RWPE2 (cell line): ENCODE data around the gene RMND5B.
A peak's percentile ranks its signal among the peaks of the same experiment; 100 is the strongest.
"Not testable (repeated sequence)": the region's sequence is repeated elsewhere in the genome, so short reads cannot be mapped to it uniquely, and the experiment has no call there.

Source experiments
- ATAC-seq: fragments of 200-7000 bp; cut with Tn5 transposase; 3 replicates; pipeline ENCODE4 v1.9.1; 2021; ENCODE audit warnings: low read depth
- DNase-seq: peaks from one replicate; pipeline ENCODE4 v3.0.0-alpha.2; 2020; ENCODE audit warnings: low spot score
- H3K27ac ChIP-seq: fragments of 450-650 bp; 2 replicates; pipeline ENCODE4 v1.5.1; 2017; ENCODE audit warnings: mild to moderate bottlenecking; ENCODE audit not compliant: poor library complexity, severe bottlenecking
- H3K27me3 ChIP-seq: fragments of 250-450 bp; sonication (Bioruptor Pico); 2 replicates; pipeline ENCODE4 v1.5.1; 2021; ENCODE audit warnings: mild to moderate bottlenecking, moderate library complexity; ENCODE audit not compliant: insufficient read depth, poor library complexity, severe bottlenecking
- H3K36me3 ChIP-seq: fragments of 250-450 bp; sonication (Bioruptor Pico); 2 replicates; pipeline ENCODE4 v1.5.1; 2020; ENCODE audit warnings: low read depth, mild to moderate bottlenecking, moderate library complexity
- H3K4me1 ChIP-seq: fragments of 250-450 bp; sonication (Bioruptor Pico); 2 replicates; pipeline ENCODE4 v1.5.1; 2021; ENCODE audit warnings: mild to moderate bottlenecking, moderate library complexity; ENCODE audit not compliant: insufficient read depth, poor library complexity, severe bottlenecking
- H3K4me3 ChIP-seq: fragments of 250-450 bp; sonication (Bioruptor Pico); 2 replicates; pipeline ENCODE4 v1.5.1; 2021; ENCODE audit warnings: mild to moderate bottlenecking, moderate library complexity; ENCODE audit not compliant: severe bottlenecking
- H3K9me3 ChIP-seq: fragments of 250-450 bp; sonication (Bioruptor Pico); 2 replicates; pipeline ENCODE4 v1.5.1; 2021; ENCODE audit warnings: mild to moderate bottlenecking, moderate library complexity; ENCODE audit not compliant: severe bottlenecking
- TF ChIP-seq, protein P1 (sequence below): fragments of 450-650 bp; IDR thresholded peaks from one replicate; pipeline ENCODE4 v1.5.1; 2017; ENCODE audit warnings: mild to moderate bottlenecking, moderate library complexity; ENCODE audit not compliant: poor library complexity, severe bottlenecking

Gene RMND5B

GRCh38 chr5:178194026-178194425 lies 63.2 kb downstream of the RMND5B start:
- DNase-seq (peak; percentile 65), ATAC-seq (peak; percentile 25; the same call in 2 of the 3 replicates)
- Histone ChIP-seq H3K27me3 (no peaks in the 10 kb centered on the region), H3K27ac (no peak overlapping the region), H3K36me3 (no peaks in the 10 kb centered on the region), H3K4me3 (no peak overlapping the region), H3K9me3 (no peaks in the 10 kb centered on the region), H3K4me1 (peaks cover 8% of the 10 kb centered on the region)
- TF ChIP-seq, protein P1, sequence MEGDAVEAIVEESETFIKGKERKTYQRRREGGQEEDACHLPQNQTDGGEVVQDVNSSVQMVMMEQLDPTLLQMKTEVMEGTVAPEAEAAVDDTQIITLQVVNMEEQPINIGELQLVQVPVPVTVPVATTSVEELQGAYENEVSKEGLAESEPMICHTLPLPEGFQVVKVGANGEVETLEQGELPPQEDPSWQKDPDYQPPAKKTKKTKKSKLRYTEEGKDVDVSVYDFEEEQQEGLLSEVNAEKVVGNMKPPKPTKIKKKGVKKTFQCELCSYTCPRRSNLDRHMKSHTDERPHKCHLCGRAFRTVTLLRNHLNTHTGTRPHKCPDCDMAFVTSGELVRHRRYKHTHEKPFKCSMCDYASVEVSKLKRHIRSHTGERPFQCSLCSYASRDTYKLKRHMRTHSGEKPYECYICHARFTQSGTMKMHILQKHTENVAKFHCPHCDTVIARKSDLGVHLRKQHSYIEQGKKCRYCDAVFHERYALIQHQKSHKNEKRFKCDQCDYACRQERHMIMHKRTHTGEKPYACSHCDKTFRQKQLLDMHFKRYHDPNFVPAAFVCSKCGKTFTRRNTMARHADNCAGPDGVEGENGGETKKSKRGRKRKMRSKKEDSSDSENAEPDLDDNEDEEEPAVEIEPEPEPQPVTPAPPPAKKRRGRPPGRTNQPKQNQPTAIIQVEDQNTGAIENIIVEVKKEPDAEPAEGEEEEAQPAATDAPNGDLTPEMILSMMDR: no peak

DNA sequence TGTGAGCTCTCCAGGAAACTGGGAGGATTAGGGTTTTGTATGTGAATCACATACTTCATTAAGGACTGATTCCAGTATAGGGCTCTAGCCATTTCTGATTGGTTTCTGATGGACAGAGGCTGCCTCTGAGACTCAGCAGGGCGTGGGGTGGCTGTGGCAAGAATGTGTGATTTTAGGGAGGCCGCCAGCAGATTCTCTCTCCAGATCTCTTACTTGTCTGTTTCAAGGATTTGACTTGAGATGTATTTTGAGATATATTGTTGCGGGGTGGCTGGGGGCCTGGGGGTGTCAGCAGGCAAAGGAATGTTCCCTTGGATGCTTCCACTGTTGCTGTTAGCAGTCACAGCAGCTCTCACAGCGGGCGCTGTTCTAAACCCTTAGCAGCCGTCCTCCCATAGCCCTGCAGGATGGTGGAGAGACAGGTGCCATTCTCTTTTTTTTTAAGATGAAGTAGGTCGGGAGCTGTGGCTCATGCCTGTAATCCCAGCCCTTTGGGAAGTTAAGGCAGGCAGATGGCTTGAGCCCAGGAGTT lies 65.5 kb downstream of the RMND5B start:
- H3K4me3 ChIP-seq: no peak overlapping the region
- TF ChIP-seq, protein P1: no peak
- H3K4me1 ChIP-seq: peaks cover 19% of the 10 kb centered on the region
- no peaks in the 10 kb centered on the region for H3K9me3 ChIP-seq
- no peak for DNase-seq
- ATAC-seq: no peak
- H3K27ac ChIP-seq: no peak overlapping the region
- no peaks in the 10 kb centered on the region for H3K27me3 ChIP-seq
- no peaks in the 10 kb centered on the region for H3K36me3 ChIP-seq

- H3K4me3 ChIP-seq: no peak overlapping the region
- H3K9me3 ChIP-seq: no peaks in the 10 kb centered on the region
- DNase-seq (no peak), ATAC-seq (no peak)
- no peaks in the 10 kb centered on the region for H3K36me3 ChIP-seq
- peaks cover 15% of the 10 kb centered on the region for H3K4me1 ChIP-seq
- H3K27ac ChIP-seq: no peak overlapping the region
- TF ChIP-seq, protein P1: peak; percentile 35
- H3K27me3 ChIP-seq: no peaks in the 10 kb centered on the region
Observed at GRCh38 chr5:178196986-178197385, 66.2 kb downstream of the RMND5B start.

- H3K36me3 ChIP-seq, H3K9me3 ChIP-seq, H3K27me3 ChIP-seq, H3K4me3 ChIP-seq, ATAC-seq, DNase-seq, H3K27ac ChIP-seq: not testable (repeated sequence)
- H3K4me1 ChIP-seq: peaks cover 11% of the 10 kb centered on the region
Observed at GRCh38 chr5:178198151-178198550, 67.3 kb downstream of the RMND5B start.

DNA sequence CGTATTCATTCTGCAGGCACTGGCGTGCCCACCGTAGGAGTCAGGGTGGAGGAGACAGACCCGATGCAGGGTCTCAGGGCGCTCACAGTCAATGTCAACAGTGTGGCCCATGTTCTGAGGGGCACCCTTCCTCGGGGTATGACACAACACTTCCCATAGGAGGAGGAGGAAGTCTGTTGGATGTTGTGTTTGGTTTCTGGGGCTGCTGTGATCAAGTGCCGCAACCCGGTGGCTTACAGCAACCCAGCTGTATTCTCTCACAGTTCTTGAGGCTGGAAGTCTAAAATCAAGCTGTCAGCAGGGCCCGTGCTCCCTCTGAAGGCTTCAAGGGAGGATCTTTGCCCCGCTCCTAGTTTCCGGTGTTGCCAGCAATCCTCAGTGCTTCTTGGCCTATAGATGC lies 67.9 kb downstream of the RMND5B start:
- Histone ChIP-seq H3K27me3 (no peaks in the 10 kb centered on the region), H3K9me3 (no peaks in the 10 kb centered on the region), H3K4me1 (peaks cover 11% of the 10 kb centered on the region), H3K4me3 (no peak overlapping the region), H3K36me3 (no peaks in the 10 kb centered on the region), H3K27ac (no peak overlapping the region)
- ATAC-seq: no peak
- TF ChIP-seq, protein P1: no peak
- DNase-seq: no peak
